ENCODE results near the gene MRPL58. TPM values are rescaled to one million over a fixed set of nuclear protein-coding genes. Genes with fewer than 3 reads are reported as not detected.
A peak's percentile ranks its signal among the peaks of the same experiment; 100 is the strongest.

Gene MRPL58
- total RNA-seq, 1 experiment from 2014 or later, result 41.0 TPM

DNA sequence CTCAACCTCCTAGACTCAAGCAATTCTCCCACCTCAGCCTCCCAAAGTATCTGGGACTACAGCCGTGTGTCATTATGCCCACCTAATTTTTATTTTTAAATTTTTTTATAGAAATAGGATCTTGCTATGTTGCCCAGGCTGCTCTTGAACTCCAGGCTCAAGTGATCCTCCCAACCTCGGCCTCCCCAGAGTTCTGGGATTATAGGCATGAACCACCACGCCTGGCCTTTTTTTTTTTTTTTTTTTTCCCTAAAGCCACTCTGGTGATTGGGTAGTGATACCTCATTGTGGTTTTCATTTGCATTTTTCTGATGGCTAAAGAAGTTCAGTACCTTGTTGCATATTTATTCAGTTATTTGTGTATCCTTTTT lies 26.3 kb upstream of the MRPL58 start:
- Mint-ChIP-seq H3K36me3 (ENCODE audit: insufficient read depth in 1 of 3, low read depth in 3 of 3) (peaks cover 0 to 2% (median 0%) of the 10 kb centered on the region in 3 experiments; a peak in 1 of 7 replicates), H3K4me3 (no peak overlapping the region; a peak in 1 of 5 replicates), H3K4me1 (peaks cover 18 to 20% of the 10 kb centered on the region in 2 experiments), H3K27me3 (ENCODE audit: low read depth) (no peaks in the 10 kb centered on the region; the same call in 1 of the 2 replicates), H3K9me3 (no peaks in the 10 kb centered on the region; a peak in 1 of 5 replicates), H3K27ac (no peak overlapping the region)
- TF ChIP-seq CTCF (conservative IDR thresholded peaks at IDR 0.05), result no peak
- H4K20me1 ChIP-seq (ENCODE audit: control insufficient read depth, insufficient read depth, insufficient read length), result no peaks in the 10 kb centered on the region
- peaks cover 18% of the 10 kb centered on the region for H3K23me2 ChIP-seq (ENCODE audit: insufficient read length, low read depth, low read length, poor library complexity, severe bottlenecking)
- peaks cover 9% of the 10 kb centered on the region; the same call in 1 of the 2 replicates for H3K79me2 ChIP-seq (ENCODE audit: insufficient read depth, low read length)
- H3K14ac ChIP-seq (ENCODE audit: insufficient read depth, low read length), result no peak overlapping the region
- H2AK5ac ChIP-seq (ENCODE audit: insufficient read length, low read length), result no peak overlapping the region
- no peak overlapping the region for H2BK15ac ChIP-seq (ENCODE audit: low read depth, low read length)
- peaks cover 3% of the 10 kb centered on the region; the same call in 1 of the 2 replicates for H3K4me1 ChIP-seq (ENCODE audit: insufficient read depth, low read length)
- H3K27me3 ChIP-seq (ENCODE audit: insufficient read depth, low read length), result no peaks in the 10 kb centered on the region
- no peak overlapping the region for H3K9ac ChIP-seq (ENCODE audit: extremely low read depth, insufficient read length, low read length)
- no peak overlapping the region for H4K5ac ChIP-seq (ENCODE audit: insufficient read length, low read depth, low read length)
- no peak for DNase-seq
- no peak overlapping the region for H3K18ac ChIP-seq (ENCODE audit: insufficient read length, low read depth, low read length)
- H2BK120ac ChIP-seq (ENCODE audit: low read depth, low read length, poor library complexity, severe bottlenecking), result no peak overlapping the region
- no peak overlapping the region for H2BK20ac ChIP-seq (ENCODE audit: low read depth, low read length, poor library complexity, severe bottlenecking)
- no peak overlapping the region for H4K91ac ChIP-seq (ENCODE audit: insufficient read length, low read depth, low read length)
- H2BK12ac ChIP-seq (ENCODE audit: insufficient read length, low read depth, low read length), result no peak overlapping the region
- no peak overlapping the region for H3T11ph ChIP-seq (ENCODE audit: low read length)
- H2AFZ ChIP-seq (ENCODE audit: low read length), result no peak overlapping the region
- H2BK5ac ChIP-seq (ENCODE audit: insufficient read length, low read length), result no peak overlapping the region
- H3K23ac ChIP-seq (ENCODE audit: insufficient read length, low read depth, low read length), result no peak overlapping the region
- H3K56ac ChIP-seq (ENCODE audit: insufficient read length, low read depth, low read length), result no peak overlapping the region
- H3K79me1 ChIP-seq (ENCODE audit: insufficient read depth, low read depth, low read length, poor library complexity, severe bottlenecking), result peaks cover 8% of the 10 kb centered on the region
- no peak overlapping the region for H4K8ac ChIP-seq (replicated peaks; ENCODE audit: insufficient read length, low read depth, low read length)
- no peak overlapping the region for H3K4ac ChIP-seq (ENCODE audit: low read depth, low read length)
- WGBS (ENCODE audit: extremely low coverage, insufficient read length, low lambda C conversion rate), result no CpG with 5 or more reads among the region's 3 CpGs
- H3K9me3 ChIP-seq (ENCODE audit: control insufficient read depth, low read depth, low read length), result no peaks in the 10 kb centered on the region
- H3K4me2 ChIP-seq (ENCODE audit: insufficient read depth, insufficient read length, low read length), result peak overlapping the region; percentile 56
- no peak overlapping the region for H3K27ac ChIP-seq (ENCODE audit: insufficient read length, low read depth, low read length)
